SHP77 treated with DMSO at 0.1 percent for 48 hours (cell line): ENCODE results near the gene DGKB.
"Not testable (repeated sequence)": the region's sequence is repeated elsewhere in the genome, so short reads cannot be mapped to it uniquely, and the experiment has no call there.

ENCODE experiments used
- DNase-seq: peaks from one replicate; lab custom pipeline; 2025; lab: John Stamatoyannopoulos, UW

DGKB gene

GRCh38 chr7:14583518-14583917 lies 319.0 kb downstream of the DGKB start:
- DNase-seq, result no peak

GRCh38 chr7:14582010-14582409 lies 320.5 kb downstream of the DGKB start:
- DNase-seq, result no peak

- no peak for DNase-seq
Measured at GRCh38 chr7:14579971-14580370, 322.6 kb downstream of the DGKB start.

- no peak for DNase-seq
Measured at GRCh38 chr7:14576578-14576977, 326.0 kb downstream of the DGKB start.

- no peak for DNase-seq
Measured at GRCh38 chr7:14570750-14571607, 331.6 kb downstream of the DGKB start.

- DNase-seq, result no peak
Measured at GRCh38 chr7:14552060-14552459, 350.5 kb downstream of the DGKB start.

- DNase-seq, result no peak
Measured at GRCh38 chr7:14551310-14551709, 351.2 kb downstream of the DGKB start.

GRCh38 chr7:14542624-14543023 lies 359.9 kb downstream of the DGKB start:
- DNase-seq, result no peak

GRCh38 chr7:14521183-14521582 lies 381.4 kb downstream of the DGKB start:
- no peak for DNase-seq

GRCh38 chr7:14510268-14510667 lies 392.3 kb downstream of the DGKB start:
- DNase-seq, result no peak

GRCh38 chr7:14507617-14508016 lies 394.9 kb downstream of the DGKB start:
- DNase-seq, result peak; percentile 87

GRCh38 chr7:14505906-14506305 lies 396.6 kb downstream of the DGKB start:
- DNase-seq, result no peak

- DNase-seq, result peak; percentile 53
Measured at GRCh38 chr7:14504134-14504533, 398.4 kb downstream of the DGKB start.

GRCh38 chr7:14503623-14504022 lies 398.9 kb downstream of the DGKB start:
- DNase-seq, result no peak

GRCh38 chr7:14501436-14501835 lies 401.1 kb downstream of the DGKB start:
- DNase-seq, result no peak

GRCh38 chr7:14497390-14497789 lies 405.2 kb downstream of the DGKB start:
- DNase-seq, result no peak

GRCh38 chr7:14495633-14496032 lies 406.9 kb downstream of the DGKB start:
- no peak for DNase-seq

GRCh38 chr7:14487701-14488395 lies 414.7 kb downstream of the DGKB start:
- DNase-seq, result no peak

- DNase-seq, result no peak
Measured at GRCh38 chr7:14483663-14484062, 418.9 kb downstream of the DGKB start.

GRCh38 chr7:14480281-14480680 lies 422.3 kb downstream of the DGKB start:
- no peak for DNase-seq

GRCh38 chr7:14478834-14479510 lies 423.6 kb downstream of the DGKB start:
- DNase-seq, result no peak

GRCh38 chr7:14461716-14462115 lies 440.8 kb downstream of the DGKB start:
- not testable (repeated sequence) for DNase-seq

GRCh38 chr7:14458846-14459245 lies 443.7 kb downstream of the DGKB start:
- DNase-seq, result not testable (repeated sequence)
